ENCODE data around the gene GJB2.

The GJB2 gene

DNA sequence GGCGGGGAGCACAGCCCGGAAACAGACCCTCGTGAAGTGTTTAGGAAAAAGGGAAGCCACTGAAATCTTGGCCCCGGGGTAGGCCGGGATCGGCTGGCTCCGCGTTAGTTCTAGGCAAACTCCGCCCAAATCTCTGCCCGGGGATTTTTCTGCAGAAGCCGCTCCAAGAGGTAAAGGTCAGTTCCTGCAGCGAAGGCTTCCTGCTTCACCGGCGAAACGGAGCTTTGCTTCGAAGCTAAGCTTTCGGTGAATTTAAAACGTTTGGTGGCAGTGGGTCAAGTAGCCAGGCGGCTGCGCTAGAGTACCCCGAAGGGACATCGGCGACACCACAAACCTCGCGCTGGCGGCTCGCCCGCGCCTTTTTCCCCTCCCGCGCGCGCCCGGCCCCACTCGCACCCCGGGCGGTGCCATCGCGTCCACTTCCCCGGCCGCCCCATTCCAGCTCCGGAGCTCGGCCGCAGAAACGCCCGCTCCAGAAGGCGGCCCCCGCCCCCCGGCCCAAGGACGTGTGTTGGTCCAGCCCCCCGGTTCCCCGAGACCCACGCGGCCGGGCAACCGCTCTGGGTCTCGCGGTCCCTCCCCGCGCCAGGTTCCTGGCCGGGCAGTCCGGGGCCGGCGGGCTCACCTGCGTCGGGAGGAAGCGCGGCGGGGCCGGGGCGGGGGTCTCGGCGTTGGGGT lies 441 bp downstream of the GJB2 start:
- DNase-seq = no peak

- no peak for DNase-seq
These were observed 1.2 kb downstream of the GJB2 start for GRCh38 chr13:20191311-20192157.

GRCh38 chr13:20190481-20191310 lies 2.0 kb downstream of the GJB2 start:
- no peak for DNase-seq

- DNase-seq = no peak
These were observed 2.7 kb downstream of the GJB2 start for GRCh38 chr13:20190076-20190475.

GRCh38 chr13:20188667-20189553 lies 3.8 kb downstream of the GJB2 start:
- no peak for DNase-seq

GRCh38 chr13:20186771-20187170 lies 6.0 kb downstream of the GJB2 start:
- DNase-seq = no peak

GRCh38 chr13:20185366-20186056 lies 7.2 kb downstream of the GJB2 start:
- DNase-seq = no peak

GRCh38 chr13:20182231-20182846 lies 10.4 kb downstream of the GJB2 start:
- peak; percentile 20 to 37 for DNase-seq

GRCh38 chr13:20181188-20181587 lies 11.6 kb downstream of the GJB2 start:
- no peak for DNase-seq

DNA sequence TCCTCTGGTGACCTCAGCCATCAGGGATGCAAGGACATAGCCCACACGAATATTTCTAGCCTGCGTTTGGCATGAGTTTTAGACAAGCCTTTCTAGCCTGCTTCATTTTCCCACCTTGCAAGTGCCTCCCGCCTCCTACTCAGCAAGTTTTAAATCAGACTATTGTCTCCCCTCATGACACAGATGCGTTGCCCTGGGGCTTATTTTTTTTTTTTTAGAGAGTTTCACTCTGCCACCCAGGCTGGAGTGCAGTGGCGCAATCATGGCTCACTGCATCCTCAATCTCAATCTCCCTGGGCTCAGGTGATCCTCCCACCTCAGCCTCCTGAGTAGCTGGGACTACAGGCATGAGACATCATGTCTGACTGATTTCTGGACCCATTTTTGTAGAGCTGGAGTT lies 14.6 kb downstream of the GJB2 start:
- DNase-seq = no peak

- DNase-seq = no peak
These were observed 15.5 kb downstream of the GJB2 start for GRCh38 chr13:20177049-20177831.

GRCh38 chr13:20175907-20176652 lies 16.7 kb downstream of the GJB2 start:
- no peak for DNase-seq

DNA sequence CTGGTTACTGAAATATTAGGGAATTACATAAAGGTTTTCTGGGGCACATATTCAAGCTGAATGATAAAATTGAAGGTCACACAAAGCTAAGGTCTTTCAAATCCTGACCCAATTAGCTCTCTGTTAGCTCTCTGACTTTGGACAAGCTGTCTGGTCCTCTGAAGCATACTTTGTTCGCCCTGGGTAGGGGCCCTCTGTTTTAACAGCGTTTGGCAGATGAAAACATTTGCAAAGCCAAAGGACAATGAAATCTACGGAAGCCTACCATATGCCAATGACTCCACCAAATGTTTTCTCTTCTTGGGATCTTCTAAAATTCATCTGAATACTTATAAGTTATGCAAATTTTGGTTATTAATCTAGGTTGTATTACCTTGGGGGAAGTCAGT lies 17.3 kb downstream of the GJB2 start:
- DNase-seq = no peak

DNA sequence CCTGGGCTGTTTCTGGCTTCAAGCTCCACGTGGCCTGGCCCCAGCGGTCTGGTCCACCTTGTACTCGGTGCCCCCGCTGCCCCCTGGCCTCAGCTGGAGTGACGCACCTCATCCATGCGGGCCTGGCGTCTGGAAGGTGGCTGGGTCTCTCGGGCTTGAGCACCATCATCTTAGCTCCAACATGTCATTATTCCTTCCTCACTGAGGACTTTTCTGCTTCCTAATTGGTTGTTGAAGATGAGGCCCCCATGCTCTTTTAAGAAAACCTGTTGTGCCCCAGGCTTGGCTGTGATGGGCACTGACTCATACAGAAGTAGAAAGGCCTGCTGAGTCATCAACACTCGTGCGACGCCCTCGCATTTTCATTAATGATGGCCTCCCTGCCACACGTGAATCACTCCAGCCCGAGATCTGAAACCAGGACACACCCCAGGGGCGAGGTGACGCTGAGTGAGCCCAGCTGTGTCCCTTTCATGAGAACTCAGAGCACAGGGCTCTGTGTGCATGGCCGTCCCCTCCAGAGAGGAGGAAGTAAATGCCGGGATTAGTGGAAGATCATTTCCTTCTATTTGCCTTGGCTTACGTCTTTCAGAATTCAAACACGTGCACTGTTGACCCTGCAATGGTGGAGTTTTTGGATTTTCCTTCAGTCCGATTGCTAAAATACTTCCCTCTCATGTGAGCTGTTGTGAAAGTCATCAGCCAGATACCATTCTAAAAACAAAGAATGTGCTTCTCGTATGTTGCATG lies 17.9 kb downstream of the GJB2 start:
- DNase-seq = peak; percentile 59 to 69

DNA sequence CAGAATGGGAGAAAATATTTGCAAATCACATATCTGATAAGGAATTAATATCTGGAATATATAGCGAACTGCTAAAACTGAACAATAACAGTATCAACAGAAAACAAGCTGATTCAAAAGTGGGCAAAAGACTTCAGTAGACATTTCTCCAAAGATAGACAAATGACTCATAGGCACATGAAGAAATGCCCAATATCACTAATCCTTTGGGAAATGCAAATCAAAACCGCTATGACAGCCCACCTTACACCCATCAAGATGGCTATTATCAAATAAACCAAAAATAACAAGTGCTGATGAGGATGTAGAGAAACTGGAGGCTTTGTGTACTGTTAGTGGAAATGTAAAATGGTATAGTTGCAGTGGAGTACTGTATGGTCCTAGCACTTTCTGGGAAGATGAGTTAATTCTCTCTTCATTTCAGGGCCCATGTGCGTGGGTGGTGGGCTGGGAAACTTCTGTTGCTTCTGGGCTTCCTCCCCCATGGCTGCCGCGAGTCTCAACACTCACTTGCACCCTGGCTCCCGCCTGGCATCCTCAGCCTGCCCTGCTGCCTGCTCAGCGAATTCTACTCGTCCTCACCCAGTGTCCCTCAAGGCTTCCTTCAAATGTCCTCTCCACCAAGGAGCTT lies 19.5 kb downstream of the GJB2 start:
- DNase-seq = no peak

- DNase-seq = no peak
These were observed 21.4 kb downstream of the GJB2 start for GRCh38 chr13:20171364-20171763.

GRCh38 chr13:20170921-20171320 lies 21.8 kb downstream of the GJB2 start:
- no peak for DNase-seq

- DNase-seq = no peak
These were observed 24.3 kb downstream of the GJB2 start for GRCh38 chr13:20168396-20168795.
